ENCODE results near the gene CELF4.

CELF4 gene

GRCh38 chr18:37421341-37422077, 144.1 kb downstream of the CELF4 start:
- Mint-ChIP-seq H3K9me3 (no peaks in the 10 kb centered on the region), H3K27ac (no peak overlapping the region), H3K4me3 (no peak overlapping the region)

GRCh38 chr18:37420315-37420880, 145.2 kb downstream of the CELF4 start:
- H3K27me3 Mint-ChIP-seq: peaks cover 2% of the 10 kb centered on the region
- H3K27ac Mint-ChIP-seq: no peak overlapping the region
- no peaks in the 10 kb centered on the region for H3K9me3 Mint-ChIP-seq
- ATAC-seq: no peak
- DNase-seq: no peak
- H3K36me3 Mint-ChIP-seq (ENCODE audit: low read depth): no peaks in the 10 kb centered on the region
- no peak overlapping the region for H3K4me3 Mint-ChIP-seq
- H3K4me1 Mint-ChIP-seq: no peaks in the 10 kb centered on the region

More at GRCh38 chr18:37421341-37422077, 144.1 kb downstream of the CELF4 start:
- H3K4me1 Mint-ChIP-seq: no peaks in the 10 kb centered on the region
- H3K36me3 Mint-ChIP-seq (ENCODE audit: low read depth): no peaks in the 10 kb centered on the region
- ATAC-seq (no peak), DNase-seq (no peak)
- H3K27me3 Mint-ChIP-seq: peaks cover 2% of the 10 kb centered on the region

GRCh38 chr18:37419866-37420265, 145.7 kb downstream of the CELF4 start:
- Mint-ChIP-seq H3K9me3 (no peaks in the 10 kb centered on the region), H3K4me1 (no peaks in the 10 kb centered on the region), H3K4me3 (no peak overlapping the region), H3K27me3 (peaks cover 2% of the 10 kb centered on the region), H3K27ac (no peak overlapping the region), H3K36me3 (ENCODE audit: low read depth) (no peaks in the 10 kb centered on the region)
- ATAC-seq: no peak
- no peak for DNase-seq

GRCh38 chr18:37419315-37419714, 146.3 kb downstream of the CELF4 start:
- no peaks in the 10 kb centered on the region for H3K9me3 Mint-ChIP-seq
- no peak for DNase-seq
- H3K4me1 Mint-ChIP-seq: no peaks in the 10 kb centered on the region
- no peaks in the 10 kb centered on the region for H3K36me3 Mint-ChIP-seq (ENCODE audit: low read depth)
- no peak overlapping the region for H3K4me3 Mint-ChIP-seq
- ATAC-seq: no peak
- H3K27me3 Mint-ChIP-seq: peaks cover 2% of the 10 kb centered on the region
- no peak overlapping the region for H3K27ac Mint-ChIP-seq

GRCh38 chr18:37414816-37415215, 150.8 kb downstream of the CELF4 start:
- DNase-seq: no peak
- ATAC-seq: no peak
- no peaks in the 10 kb centered on the region for H3K9me3 Mint-ChIP-seq
- H3K4me1 Mint-ChIP-seq: no peaks in the 10 kb centered on the region
- no peak overlapping the region for H3K4me3 Mint-ChIP-seq
- H3K27ac Mint-ChIP-seq: no peak overlapping the region
- no peaks in the 10 kb centered on the region for H3K27me3 Mint-ChIP-seq
- no peaks in the 10 kb centered on the region for H3K36me3 Mint-ChIP-seq (ENCODE audit: low read depth)

GRCh38 chr18:37412829-37413228, 152.8 kb downstream of the CELF4 start:
- Mint-ChIP-seq H3K27me3 (no peaks in the 10 kb centered on the region), H3K4me3 (no peak overlapping the region), H3K4me1 (no peaks in the 10 kb centered on the region), H3K27ac (no peak overlapping the region), H3K36me3 (ENCODE audit: low read depth) (no peaks in the 10 kb centered on the region), H3K9me3 (no peaks in the 10 kb centered on the region)
- ATAC-seq (no peak), DNase-seq (no peak)

GRCh38 chr18:37412333-37412732, 153.3 kb downstream of the CELF4 start:
- H3K9me3 Mint-ChIP-seq: no peaks in the 10 kb centered on the region
- H3K27ac Mint-ChIP-seq: no peak overlapping the region
- H3K36me3 Mint-ChIP-seq (ENCODE audit: low read depth): no peaks in the 10 kb centered on the region
- no peak overlapping the region for H3K4me3 Mint-ChIP-seq
- ATAC-seq: no peak
- H3K4me1 Mint-ChIP-seq: no peaks in the 10 kb centered on the region
- H3K27me3 Mint-ChIP-seq: no peaks in the 10 kb centered on the region
- DNase-seq: no peak

- H3K4me1 Mint-ChIP-seq: no peaks in the 10 kb centered on the region
- ATAC-seq (no peak), DNase-seq (no peak)
- H3K36me3 Mint-ChIP-seq (ENCODE audit: low read depth): no peaks in the 10 kb centered on the region
- H3K27ac Mint-ChIP-seq: no peak overlapping the region
- no peak overlapping the region for H3K4me3 Mint-ChIP-seq
- H3K27me3 Mint-ChIP-seq: no peaks in the 10 kb centered on the region
- no peaks in the 10 kb centered on the region for H3K9me3 Mint-ChIP-seq
Measured at GRCh38 chr18:37409878-37410277, 155.7 kb downstream of the CELF4 start.

GRCh38 chr18:37408676-37409265, 156.8 kb downstream of the CELF4 start:
- DNase-seq (no peak), ATAC-seq (no peak)
- H3K4me3 Mint-ChIP-seq: no peak overlapping the region
- H3K36me3 Mint-ChIP-seq (ENCODE audit: low read depth): no peaks in the 10 kb centered on the region
- H3K4me1 Mint-ChIP-seq: no peaks in the 10 kb centered on the region
- H3K9me3 Mint-ChIP-seq: no peaks in the 10 kb centered on the region
- no peak overlapping the region for H3K27ac Mint-ChIP-seq
- H3K27me3 Mint-ChIP-seq: no peaks in the 10 kb centered on the region

GRCh38 chr18:37407571-37407970, 158.0 kb downstream of the CELF4 start:
- Mint-ChIP-seq H3K27me3 (no peaks in the 10 kb centered on the region), H3K4me3 (no peak overlapping the region), H3K4me1 (no peaks in the 10 kb centered on the region), H3K9me3 (no peaks in the 10 kb centered on the region), H3K36me3 (ENCODE audit: low read depth) (no peaks in the 10 kb centered on the region), H3K27ac (no peak overlapping the region)
- ATAC-seq (no peak), DNase-seq (no peak)

GRCh38 chr18:37405772-37406171, 159.8 kb downstream of the CELF4 start:
- DNase-seq (no peak), ATAC-seq (no peak)
- Mint-ChIP-seq H3K27ac (no peak overlapping the region), H3K36me3 (ENCODE audit: low read depth) (no peaks in the 10 kb centered on the region), H3K4me3 (no peak overlapping the region), H3K9me3 (no peaks in the 10 kb centered on the region), H3K4me1 (no peaks in the 10 kb centered on the region), H3K27me3 (no peaks in the 10 kb centered on the region)

GRCh38 chr18:37405229-37405628, 160.4 kb downstream of the CELF4 start:
- H3K36me3 Mint-ChIP-seq (ENCODE audit: low read depth): no peaks in the 10 kb centered on the region
- no peak overlapping the region for H3K4me3 Mint-ChIP-seq
- no peaks in the 10 kb centered on the region for H3K27me3 Mint-ChIP-seq
- H3K4me1 Mint-ChIP-seq: no peaks in the 10 kb centered on the region
- DNase-seq (no peak), ATAC-seq (no peak)
- no peaks in the 10 kb centered on the region for H3K9me3 Mint-ChIP-seq
- no peak overlapping the region for H3K27ac Mint-ChIP-seq

- ATAC-seq: no peak
- DNase-seq: no peak
- Mint-ChIP-seq H3K27ac (no peak overlapping the region), H3K4me1 (no peaks in the 10 kb centered on the region), H3K27me3 (no peaks in the 10 kb centered on the region), H3K9me3 (no peaks in the 10 kb centered on the region), H3K36me3 (ENCODE audit: low read depth) (no peaks in the 10 kb centered on the region), H3K4me3 (no peak overlapping the region)
Measured at GRCh38 chr18:37403788-37404187, 161.8 kb downstream of the CELF4 start.

- no peaks in the 10 kb centered on the region for H3K9me3 Mint-ChIP-seq
- H3K4me1 Mint-ChIP-seq: no peaks in the 10 kb centered on the region
- no peaks in the 10 kb centered on the region for H3K36me3 Mint-ChIP-seq (ENCODE audit: low read depth)
- H3K4me3 Mint-ChIP-seq: no peak overlapping the region
- H3K27ac Mint-ChIP-seq: no peak overlapping the region
- DNase-seq (no peak), ATAC-seq (no peak)
- H3K27me3 Mint-ChIP-seq: no peaks in the 10 kb centered on the region
Measured at GRCh38 chr18:37403100-37403781, 162.4 kb downstream of the CELF4 start.

- no peaks in the 10 kb centered on the region for H3K36me3 Mint-ChIP-seq (ENCODE audit: low read depth)
- no peak overlapping the region for H3K4me3 Mint-ChIP-seq
- no peaks in the 10 kb centered on the region for H3K27me3 Mint-ChIP-seq
- ATAC-seq (no peak), DNase-seq (no peak)
- no peaks in the 10 kb centered on the region for H3K9me3 Mint-ChIP-seq
- H3K4me1 Mint-ChIP-seq: no peaks in the 10 kb centered on the region
- no peak overlapping the region for H3K27ac Mint-ChIP-seq
Measured at GRCh38 chr18:37402735-37403099, 162.9 kb downstream of the CELF4 start.

All from activated naive CD8-positive, alpha-beta T cell treated with anti-CD3 and anti-CD28 coated beads, Interleukin-2, amount 50 U/mL, for 24 hours (primary cell).